ENCODE measurements around the gene CNTNAP2.

DNA sequence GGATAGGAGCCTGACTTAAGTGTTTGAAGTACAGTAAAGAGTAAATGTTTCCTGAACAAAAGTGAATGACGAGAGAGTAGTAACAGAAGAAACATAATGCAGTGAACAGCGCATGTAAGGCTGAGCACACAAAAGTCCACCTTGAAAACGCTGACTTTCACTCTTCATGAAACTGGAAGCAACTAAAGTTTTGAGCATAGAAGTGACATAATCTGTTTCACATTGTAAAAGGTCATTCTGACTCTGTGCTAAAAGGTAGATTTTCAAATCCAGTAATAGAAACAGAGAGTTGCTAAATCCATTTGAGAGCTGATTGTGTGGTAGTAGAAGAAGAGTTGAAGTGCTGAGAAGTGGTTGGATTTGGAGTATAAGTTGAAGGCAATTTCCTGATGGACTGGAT lies 1037.0 kb downstream of the CNTNAP2 start:
- TF ChIP-seq CTCF (IDR thresholded peaks at IDR 0.05; ENCODE audit: insufficient read depth, low read length, poor library complexity, severe bottlenecking), result no peak
- no peak for TF ChIP-seq EZH2phosphoT487 (conservative IDR thresholded peaks at IDR 0.05; ENCODE audit: low read length)
